GM19240 (cell line): Measurements from ENCODE around the gene SCGB1C1.

Experiments
- DNase-seq: peaks from one replicate; pipeline ENCODE4 v3.0.0; 2011; ENCODE audit warnings: low spot score; ENCODE audit not compliant: insufficient read length

Gene SCGB1C1

DNA sequence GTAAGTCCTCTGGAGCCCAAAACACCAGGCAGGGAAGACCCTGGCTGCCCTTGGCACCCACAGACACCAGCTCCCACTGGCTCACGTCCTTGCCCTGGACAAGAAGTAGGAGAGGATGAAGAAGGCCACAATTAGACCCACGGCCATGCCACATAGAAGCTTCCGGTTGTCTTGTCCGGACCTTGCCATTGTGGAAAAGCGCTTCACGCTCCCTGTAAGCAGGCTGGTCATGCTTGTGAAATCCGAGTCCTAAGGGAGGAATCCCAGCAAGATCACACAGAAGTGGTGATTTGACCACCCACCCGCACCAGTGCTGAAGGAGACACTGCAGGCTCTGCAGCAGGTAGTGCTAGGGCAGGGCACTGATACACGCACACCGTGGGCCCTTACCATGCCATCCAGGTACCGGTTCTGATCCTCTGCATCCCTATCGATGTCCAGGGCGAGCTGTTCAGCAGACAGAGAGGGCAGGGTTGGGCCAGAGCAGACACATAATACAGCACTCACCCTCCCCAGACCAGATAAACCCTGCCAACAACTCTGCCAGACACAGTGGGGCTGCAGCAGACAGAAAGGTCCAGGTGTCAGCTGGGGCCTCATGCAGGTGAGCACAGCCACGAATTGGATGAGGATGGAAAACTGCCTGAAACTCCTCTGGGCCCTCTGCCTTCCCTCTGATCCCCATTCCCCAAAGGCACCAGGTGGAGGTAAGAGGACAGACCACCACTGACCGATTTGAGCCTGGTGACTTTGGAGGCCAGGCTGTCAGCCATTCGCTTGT is 12.5 kb downstream of the SCGB1C1 start:
- no peak for DNase-seq

GRCh38 chr11:206002-206384 is 13.1 kb downstream of the SCGB1C1 start:
- no peak for DNase-seq

GRCh38 chr11:206526-207207 is 13.8 kb downstream of the SCGB1C1 start:
- peak; percentile 25 for DNase-seq

- peak; percentile 96 for DNase-seq
Measured at GRCh38 chr11:207208-207862, 14.5 kb downstream of the SCGB1C1 start, which contains the start of the genes BET1L and RIC8A. TSS of gene BET1L (minus strand) at chr11:207399. CDS start at chr11:207321, 78 bp downstream. TSS of gene RIC8A (plus strand) at chr11:207708. CDS start at chr11:208855, 1,147 bp downstream.

- DNase-seq: no peak
Measured at GRCh38 chr11:207863-208180, 14.9 kb downstream of the SCGB1C1 start.

GRCh38 chr11:208181-208916 is 15.5 kb downstream of the SCGB1C1 start:
- peak; percentile 72 for DNase-seq

DNA sequence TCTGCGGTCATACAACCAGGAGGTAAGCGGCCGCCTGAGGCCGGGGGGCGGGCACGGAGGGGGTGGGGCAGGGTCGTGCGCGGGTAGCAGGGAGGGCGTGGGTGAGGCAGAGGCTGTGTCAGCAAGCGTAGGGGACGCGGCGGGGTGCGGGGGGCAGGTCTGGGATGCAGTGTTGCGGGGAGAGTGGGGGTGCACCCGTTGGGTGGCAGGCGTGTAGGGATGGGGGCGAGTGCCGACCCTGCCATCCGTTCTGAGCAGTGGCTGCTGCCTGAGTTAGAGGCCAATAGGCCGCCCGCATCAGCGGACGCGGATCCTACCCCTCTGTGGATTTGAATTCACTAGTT is 16.0 kb downstream of the SCGB1C1 start:
- DNase-seq: no peak

GRCh38 chr11:209275-210121 is 16.6 kb downstream of the SCGB1C1 start:
- no peak for DNase-seq

GRCh38 chr11:210122-210802 is 17.4 kb downstream of the SCGB1C1 start:
- no peak for DNase-seq

GRCh38 chr11:210803-211180 is 17.9 kb downstream of the SCGB1C1 start:
- DNase-seq: no peak

DNA sequence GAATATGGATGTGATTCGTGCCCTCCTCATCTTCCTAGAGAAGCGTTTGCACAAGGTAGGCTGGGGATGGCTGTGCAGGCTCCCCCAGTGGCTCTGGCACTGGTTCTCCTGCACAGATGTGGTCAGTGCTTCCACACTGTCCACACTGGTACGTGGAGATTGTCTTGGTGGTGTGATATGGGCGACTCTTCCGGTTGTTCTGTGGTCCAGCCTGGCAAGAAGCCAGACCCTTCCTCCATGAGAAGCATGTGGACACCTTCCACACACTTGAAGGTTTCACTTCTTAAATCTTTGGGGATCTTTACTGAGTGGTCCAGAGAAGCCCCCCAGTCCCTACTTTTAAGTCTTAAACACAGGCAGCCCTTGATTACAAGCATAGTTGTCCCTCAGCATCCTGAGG is 18.4 kb downstream of the SCGB1C1 start:
- no peak for DNase-seq

DNA sequence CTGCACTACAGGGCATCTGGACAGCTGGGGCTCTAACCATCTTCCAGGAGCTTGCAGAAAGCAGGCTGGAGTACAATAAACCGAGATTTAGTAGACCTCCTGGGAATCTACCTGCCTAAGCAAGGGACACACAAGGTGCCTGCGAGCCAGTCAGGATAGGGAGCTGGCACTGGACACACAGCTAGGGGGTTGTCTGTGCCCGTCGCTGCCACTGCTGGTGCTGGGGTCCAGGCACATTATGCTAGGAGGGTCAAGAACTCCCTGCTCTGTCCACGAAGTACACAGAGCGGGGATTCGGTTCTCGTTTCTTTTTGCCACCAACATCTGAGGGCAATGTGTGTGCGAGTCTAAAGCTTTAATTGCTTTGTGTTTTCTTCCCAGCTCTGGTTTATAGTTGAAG is 18.9 kb downstream of the SCGB1C1 start:
- DNase-seq: no peak

GRCh38 chr11:212150-213100 is 19.5 kb downstream of the SCGB1C1 start:
- DNase-seq: no peak

- DNase-seq: no peak
Measured at GRCh38 chr11:213111-213510, 20.2 kb downstream of the SCGB1C1 start.

GRCh38 chr11:214083-214482 is 21.2 kb downstream of the SCGB1C1 start:
- no peak for DNase-seq

DNA sequence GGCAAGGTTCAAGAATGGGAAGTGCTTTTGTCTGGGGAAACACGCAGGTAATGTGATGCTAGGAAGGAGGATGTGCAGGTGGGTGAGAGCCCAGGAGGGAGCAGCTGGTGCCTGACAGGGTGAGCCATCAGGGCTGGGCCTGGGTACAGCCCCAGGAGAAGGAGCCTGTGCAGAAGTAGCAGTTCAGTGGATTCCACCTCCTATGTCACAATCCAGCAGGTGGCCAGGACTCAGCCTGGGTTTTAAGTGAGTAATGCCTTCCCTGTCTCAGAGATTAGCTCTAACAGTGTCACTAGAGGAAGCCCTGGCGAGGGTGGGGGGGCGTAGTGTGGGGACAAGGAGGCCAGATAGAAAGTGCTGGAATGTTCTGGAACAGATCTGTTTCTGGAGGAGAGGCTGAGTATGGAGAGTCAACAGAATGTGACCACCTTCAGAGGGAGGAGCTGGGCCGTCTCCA is 22.7 kb downstream of the SCGB1C1 start:
- no peak for DNase-seq

- DNase-seq: no peak
Measured at GRCh38 chr11:216081-216974, 23.4 kb downstream of the SCGB1C1 start.

DNA sequence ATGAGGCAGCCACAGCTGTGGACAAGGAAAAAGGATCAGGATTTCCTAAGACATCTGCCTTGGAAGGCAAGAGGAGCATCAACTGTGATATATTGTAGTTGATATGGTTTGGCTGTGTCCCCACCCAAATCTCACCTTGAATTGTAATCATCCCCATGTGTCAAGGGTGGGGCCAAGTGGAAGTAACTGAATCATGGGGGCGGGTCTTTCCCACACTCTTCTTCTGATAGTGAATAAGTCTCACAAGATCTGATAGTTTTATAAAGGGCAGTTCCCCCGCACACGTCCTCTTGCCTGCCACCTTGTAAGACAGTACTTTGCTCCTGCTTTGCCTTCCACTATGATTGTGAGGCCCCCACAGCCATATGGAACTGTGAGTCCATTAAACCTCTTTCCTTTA is 24.8 kb downstream of the SCGB1C1 start:
- DNase-seq: no peak
